GM18909 (cell line): ENCODE results near the gene CLCF1.
"Not testable (repeated sequence)": the region's sequence is repeated elsewhere in the genome, so short reads cannot be mapped to it uniquely, and the experiment has no call there.

Experiments
- ATAC-seq: cut with Tn5 transposase; IDR thresholded peaks from one replicate; pipeline ENCODE4 v1.9.1; 2021; ENCODE audit warnings: mild to moderate bottlenecking; ENCODE audit not compliant: unreplicated experiment, poor library complexity

CLCF1 gene

DNA sequence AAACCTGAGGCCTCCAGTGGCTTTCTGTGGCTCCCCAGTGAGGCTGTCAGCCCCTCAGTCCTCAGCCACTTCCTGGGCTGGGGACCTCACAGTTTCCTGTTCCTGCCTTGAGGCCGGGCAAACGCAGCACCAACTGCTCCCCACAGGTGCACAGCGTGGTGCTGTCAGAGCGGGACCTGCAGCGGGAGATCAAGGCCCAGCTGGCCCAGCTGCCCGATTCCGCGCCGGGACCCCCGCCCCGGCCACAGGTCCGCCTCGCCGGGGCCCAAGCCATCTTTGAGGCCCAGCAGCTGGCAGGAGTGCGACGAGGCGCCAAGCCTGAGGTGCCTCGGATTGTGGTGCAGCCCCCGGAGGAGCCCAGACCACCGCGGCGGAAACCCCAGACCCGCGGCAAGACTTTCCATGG is 35.9 kb upstream of the CLCF1 start:
- peak; percentile 54 for ATAC-seq

DNA sequence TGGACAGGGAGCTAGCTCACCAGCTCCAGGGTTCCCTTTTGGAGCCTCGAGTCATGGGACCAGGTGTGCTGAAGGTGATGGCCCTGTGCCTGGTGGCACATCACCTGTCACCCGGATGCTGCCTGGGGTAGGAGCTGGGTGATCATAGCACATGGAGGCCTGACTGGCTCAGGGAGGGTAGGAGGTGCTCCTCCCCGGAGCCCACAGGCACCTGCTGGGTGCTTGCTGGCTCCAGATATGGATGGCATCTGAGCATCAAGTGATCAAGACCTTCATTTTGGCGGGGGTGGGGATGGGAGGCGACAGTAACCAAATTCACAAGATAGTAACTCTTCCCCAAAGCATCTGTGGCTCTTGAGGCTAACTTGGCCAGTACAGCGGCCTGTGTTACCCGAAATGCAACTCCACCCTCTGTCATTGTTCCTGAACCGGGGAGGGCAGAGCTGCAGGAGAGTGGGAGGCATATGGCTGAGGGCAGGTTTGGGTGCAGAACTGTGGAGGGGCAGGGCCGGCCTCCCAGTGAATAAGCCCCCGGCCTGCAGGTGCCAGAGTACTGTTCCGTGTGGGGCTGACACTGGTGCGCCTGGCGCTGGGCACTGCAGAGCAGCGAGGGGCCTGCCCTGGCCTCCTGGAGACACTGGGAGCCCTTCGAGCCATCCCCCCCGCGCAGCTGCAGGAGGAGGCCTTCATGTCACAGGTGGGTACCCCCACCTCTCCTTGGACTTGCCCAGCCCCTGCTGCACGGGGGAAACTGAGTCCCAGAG is 35.2 kb upstream of the CLCF1 start:
- ATAC-seq = no peak

DNA sequence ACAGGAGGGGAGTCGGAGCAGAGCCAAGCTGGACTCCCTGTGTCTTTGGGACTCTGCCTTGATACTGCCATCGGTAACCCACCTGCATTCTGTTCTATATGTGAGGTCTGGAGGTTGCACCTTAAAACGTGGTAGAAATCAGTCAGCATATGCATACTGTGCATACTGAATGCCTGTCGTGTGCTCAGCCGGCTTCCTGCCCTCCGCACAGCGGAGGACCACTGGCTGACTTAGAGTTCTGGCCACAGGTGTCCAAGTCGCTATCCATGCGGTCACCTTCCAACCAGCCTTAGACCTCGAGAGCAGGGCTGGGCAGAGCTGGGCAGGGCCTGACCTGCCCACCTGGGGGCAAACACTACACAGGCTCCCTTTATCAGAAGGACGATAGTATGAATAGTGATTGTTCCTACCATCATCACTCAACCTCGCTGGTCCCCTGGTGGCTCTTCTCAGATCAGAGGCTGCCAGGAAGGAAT is 34.3 kb upstream of the CLCF1 start:
- no peak for ATAC-seq

DNA sequence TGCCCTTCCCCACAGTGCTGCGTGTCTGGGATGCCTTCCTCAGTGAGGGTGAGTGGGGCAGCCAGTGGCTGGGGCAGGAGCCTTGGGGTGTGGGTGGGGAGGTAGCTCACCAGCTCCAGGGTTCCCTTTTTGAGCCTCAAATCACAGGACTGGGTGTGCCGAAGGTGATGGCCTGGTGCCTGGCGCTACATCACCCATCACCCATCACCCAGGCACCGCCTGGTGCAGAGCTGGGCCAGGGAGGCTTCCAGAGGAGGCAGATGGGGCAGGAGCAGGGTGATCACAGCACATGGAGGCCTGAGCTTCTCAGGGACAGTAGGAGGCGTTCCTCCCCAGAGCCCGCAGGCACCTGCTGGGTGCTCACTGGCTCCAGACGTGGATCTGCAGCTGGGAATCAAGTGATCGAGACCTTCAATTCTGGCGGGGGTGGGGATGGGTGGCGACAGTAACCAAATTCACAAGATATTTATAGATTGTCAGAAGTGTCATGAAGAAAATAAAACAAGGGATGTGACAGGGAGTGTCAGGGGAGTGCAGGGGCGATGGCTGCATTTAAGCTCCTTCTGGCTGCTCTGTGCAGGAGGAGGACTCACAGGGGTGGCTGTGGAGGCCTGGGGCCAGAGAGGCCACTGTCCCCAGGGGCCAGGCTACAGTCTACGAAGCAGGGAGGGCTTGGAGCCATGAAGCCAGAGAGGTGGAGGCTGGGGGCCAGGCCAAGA is 33.7 kb upstream of the CLCF1 start:
- ATAC-seq = no peak

DNA sequence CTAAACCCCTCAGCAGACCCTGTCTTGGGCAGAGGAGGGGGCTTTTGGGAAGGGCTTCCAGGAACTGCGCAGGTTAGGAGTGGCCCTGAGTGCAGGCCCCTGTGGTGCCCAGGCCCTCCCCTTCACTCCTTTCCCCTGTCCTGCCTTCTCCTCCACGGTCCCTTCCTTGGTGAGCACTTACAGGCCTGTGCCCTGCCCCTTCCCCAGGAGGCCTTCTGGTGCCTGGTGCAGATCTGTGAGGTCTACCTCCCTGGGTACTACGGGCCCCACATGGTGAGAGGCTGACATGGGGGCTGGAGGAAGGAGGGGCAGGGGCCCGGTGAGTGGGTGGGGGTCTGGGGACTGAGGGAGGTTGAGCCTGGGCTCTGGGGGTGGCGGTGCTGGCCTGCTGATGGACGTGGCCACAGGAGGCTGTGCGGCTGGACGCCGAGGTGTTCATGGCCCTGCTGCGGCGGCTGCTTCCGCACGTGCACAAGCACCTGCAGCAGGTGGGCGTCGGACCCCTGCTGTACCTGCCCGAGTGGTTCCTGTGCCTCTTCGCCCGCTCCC is 33.1 kb upstream of the CLCF1 start:
- no peak for ATAC-seq

DNA sequence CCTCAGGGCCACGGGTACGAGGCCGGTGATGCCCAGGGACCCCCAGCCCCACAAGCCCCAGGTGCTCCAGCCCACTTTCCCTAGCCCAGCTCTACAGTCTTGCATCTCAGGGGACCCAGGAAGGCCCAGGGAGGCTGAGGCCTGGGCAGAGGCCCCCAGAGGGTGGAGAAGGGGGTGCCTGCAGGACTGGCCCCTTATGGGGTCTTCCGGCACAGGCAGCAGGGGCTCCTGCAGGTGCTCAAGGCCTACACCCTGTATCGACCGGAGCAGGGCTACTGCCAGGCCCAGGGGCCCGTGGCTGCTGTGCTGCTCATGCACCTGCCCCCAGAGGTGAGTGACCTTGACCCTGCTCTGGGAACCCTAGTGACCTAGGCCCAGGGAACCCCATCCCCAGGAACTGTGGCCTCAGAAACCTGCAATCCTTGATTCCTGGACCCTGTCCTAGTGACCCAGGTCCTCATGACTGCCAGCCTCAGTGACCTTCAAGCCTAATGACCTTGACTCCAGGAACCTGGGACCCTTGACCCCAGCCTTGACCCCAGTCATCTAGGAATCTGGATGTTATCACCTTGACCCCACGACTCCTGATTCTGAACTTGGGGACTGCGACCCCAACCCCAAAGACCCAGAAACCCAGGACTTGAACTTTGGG is 32.4 kb upstream of the CLCF1 start:
- no peak for ATAC-seq

DNA sequence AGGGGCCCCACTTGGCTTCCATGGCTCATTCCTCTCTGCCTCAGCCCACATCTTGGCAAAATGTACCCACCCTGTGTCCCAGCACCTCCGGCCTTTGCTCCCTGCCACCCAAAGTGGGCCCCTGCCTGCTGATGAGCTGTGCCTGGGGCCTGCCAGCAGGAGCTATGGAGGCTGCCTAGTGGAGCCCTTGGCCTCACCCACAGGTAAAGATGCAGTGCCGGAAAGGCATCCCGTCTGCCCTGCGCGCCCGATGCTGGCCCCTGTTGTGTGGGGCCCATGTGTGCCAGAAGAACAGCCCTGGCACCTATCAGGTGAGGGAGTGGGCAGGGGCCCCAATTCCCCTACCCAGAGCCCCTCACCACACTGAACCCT is 31.8 kb upstream of the CLCF1 start:
- ATAC-seq = no peak

DNA sequence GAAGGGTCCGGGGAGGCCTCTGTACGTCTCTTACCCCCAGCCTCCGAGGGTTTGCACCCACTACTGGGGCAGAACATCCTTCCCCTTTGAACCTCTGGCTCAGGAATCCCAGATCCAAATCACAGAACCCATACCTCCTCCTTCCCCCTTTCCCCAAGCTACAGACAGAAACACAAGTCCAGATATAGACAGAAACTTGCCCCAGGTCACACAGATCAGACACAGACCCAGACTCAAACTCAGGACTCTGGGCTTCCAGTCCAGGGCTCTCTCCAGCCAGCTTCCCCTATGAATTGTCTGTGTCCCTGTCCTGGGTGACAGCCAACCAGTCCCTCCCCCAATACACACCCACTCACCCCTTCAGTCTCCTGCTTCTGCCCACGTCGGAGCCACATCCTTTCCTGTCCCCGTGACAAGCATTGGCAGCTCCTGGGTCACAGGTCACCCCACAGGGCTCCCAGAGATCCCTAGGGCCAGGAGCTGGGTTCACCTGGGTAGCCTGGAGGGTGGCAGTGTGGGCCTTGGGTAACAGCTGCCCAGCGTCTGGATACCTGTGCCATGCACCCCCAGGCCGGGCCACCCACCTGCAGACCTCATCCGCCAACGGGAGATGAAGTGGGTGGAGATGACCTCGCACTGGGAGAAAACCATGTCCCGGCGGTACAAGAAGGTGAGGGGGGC is 31.3 kb upstream of the CLCF1 start:
- ATAC-seq = no peak

DNA sequence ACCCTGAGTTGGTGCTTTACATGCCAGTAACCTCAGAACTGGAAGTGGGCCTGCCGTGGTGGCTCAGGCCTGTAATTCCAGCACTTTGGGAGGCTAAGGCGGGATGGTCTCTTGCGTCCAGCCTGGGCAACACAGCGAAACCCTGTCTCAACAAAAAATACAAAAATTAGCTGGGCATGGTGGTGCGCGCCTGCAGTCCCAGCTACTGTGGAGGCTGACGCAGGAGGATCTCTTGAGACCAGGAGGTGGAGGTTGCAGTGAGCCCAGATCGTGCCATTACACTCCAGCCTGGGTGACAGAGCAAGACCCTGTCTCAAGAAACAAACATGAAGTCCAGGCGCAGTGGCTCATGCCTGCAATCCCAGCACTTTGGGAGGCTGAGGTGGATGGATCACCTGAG is 29.7 kb upstream of the CLCF1 start:
- ATAC-seq = not testable (repeated sequence)

DNA sequence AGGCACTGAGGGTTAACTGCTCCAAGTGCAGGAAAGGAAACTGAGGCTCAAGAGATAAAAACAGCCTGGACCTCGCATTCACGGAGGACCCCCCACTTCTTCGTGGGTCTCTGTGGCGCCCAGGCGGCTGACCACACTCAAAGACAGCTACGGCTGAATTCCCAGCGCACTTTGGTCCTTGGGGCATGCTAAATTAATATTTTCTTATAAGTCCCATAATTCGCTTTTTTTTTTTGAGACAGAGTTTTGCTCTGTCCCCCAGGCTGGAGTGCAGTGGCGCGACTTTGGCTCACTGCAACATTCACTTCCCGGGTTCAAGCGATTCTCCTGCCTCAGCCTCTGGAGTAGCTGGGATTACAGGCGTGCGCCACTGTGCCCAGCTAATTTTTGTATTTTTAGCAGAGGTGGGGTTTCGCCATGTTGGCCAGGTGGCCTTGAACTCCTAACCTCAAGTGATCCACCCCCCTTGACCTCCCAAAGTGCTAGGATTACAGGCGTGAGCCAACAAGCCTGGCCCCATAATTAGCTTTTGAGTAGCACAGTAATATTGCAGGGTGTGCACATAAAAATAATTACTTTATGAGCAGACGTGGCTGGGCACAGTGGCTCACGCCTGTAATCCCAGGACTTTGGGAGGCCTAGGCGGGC is 28.9 kb upstream of the CLCF1 start:
- peak; percentile 5 for ATAC-seq

DNA sequence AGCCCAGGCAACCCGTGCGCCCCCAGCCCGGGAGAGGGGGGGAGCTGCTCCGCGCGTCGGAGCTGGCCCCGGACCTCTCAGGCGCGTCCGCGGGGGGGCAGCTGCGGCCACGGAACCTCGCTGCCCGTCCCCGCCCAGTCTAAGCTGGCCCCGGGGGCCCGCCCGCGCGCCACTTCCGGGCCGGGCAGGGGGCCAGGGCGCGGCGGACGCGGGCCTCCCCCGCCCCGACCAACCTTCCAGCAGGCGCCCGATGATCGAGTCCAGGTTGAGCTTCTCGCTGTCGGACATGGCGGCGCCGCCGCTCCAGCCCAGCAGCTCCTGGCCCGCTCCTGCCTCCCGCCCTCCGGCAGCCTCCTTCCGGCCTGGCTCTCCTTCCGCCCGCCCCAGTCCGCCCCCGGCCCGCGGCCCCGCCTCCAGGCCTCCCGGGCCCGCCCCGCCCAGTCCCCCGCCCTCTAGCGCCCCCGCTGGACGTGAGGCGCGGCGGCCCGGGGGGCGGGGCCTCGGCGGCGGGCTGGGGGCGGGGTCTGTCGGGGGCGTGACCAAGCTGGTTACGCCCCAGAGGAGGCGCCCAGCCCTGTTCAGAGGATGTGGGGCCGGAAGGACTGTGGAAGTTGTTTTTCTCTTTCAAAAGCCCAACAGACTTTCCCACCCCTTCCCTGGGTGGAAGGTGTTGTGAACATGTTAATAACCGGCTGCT is 28.2 kb upstream of the CLCF1 start, which contains the start of gene PPP1CA:
Gene PPP1CA (minus strand): TSS at position 364 of the 697 bp plus-strand sequence. CDS start 76 bp downstream, at position 288.
- ATAC-seq = peak; percentile 63

DNA sequence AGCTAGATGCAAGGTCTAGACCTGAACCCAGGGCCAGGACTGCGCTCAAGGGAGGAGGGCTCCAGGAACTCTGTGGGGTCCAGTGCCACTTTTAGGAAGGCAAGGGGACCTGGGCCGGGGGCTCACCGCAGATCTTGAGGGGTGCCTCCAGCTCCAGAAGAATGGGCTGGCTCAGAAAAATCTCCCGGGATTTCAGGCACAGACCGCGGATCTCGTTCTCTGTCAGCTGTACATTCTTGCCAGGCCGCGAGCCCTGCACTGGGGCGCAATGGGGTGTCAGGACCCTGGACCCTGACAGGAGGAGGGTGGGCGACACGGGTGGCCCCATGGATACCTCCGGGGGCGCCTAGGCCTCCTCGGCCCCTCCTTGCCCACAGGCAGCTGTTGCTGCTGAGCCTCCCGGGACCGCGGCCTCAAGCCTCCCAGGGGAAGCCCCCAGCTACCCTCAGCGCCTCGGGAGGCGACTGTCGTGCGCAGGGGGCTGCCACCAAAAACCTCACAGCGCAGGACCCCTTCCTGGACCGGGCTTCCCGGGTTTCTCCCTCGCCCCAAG is 27.6 kb upstream of the CLCF1 start:
- ATAC-seq = no peak

DNA sequence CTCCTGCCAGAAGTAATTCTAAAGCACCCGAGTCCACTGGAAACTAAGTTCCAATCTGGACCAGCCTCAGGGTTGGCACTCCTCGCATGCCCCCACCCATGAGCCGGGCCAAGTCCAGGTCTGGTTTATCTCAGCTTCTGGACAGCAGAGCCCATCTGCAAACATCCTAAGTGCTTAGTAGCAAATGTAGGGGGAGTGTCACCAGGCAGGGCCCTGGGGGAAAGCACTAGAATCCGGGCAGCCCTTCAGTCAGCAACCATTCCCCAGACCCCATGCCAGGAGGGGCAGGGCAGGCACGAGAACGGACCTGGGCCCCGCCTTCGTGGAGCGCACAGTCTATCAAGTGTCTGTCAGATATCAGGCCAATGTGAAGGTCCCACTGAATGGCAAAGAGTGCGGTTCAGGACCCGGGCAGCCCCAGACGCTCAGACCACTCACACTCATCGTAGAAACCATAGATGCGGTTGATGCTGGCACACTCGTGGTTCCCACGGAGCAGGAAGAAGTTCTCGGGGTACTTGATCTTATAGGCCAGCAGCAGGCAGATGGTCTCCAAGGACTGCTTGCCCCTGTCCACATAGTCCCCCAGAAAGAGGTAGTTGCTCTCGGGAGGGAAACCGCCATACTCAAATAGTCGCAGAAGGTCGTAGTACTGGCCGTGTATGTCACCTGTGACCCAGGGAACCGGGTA is 27.0 kb upstream of the CLCF1 start:
- ATAC-seq = no peak

DNA sequence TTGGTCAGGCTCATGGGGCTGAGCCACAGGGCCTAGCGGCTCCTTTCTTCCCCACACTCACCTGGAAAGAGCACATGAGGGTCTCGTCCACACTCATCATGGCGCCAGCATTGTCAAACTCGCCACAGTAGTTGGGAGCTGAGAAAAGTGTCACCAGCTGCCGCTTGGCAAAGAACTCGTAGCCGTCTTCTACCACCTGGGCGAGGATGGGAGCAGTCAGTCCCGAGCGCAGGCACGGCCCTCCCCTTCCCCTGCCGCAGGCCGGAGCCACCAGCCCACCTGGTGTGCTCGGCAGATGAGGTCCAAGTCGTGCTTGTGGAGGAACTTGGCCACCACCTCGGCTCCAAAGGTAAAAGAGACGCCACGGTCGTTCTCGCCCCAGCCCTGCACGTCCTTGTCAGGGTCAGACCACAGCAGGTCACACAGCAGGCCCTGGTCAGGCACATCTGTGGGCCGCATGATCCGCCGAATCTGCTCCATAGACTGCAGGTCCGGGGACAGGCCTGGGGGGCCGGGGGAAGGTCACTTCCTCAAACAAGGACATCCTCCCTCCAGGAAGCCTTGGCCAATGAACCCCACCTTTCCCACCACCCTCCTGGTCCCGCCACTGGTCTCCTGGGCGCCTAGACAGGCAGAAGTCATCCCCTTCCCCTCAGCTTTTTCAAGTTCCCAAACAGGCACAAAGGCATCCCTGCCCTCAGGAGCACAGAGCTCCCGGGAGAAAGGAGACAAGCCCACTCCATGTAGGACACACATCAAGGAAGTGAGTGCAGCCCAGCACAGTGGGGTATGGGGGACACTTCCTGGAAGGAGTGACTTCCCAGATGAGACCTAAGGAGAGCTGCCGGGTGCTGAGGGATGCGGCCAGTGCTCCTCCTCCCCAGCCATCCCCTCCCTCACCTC is 25.5 kb upstream of the CLCF1 start:
- ATAC-seq = no peak

DNA sequence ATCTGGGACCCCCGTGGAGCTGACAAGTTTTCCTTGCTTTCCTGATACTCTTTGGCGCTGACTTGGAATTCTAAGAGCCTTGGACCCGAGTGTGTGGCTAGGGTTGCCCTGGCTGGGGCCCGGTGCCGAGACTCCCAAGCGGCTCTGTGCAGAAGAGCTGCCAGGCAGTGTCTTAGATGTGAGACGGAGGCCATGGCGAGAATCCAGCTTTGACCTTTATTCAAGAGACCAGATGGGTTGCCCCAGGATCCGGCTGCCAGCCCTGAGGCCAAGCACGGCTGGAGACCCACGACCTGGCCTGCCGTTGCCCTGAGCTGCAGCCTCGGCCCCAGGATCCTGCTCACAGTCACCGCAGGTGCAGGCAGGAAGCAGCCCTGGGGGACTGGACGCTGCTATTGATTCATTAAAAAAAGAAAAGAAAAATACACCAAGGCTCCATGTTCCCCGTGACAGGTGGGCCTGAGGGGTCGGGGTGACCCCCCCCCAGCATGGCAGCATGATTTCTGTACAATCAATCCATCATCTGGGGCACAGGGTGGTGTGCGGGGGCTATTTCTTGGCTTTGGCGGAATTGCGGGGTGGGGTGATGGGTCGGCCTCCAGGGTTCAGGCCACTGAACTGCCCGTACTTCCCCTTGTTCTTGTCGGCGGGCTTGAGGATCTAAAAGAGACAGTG is 24.7 kb upstream of the CLCF1 start:
- no peak for ATAC-seq

DNA sequence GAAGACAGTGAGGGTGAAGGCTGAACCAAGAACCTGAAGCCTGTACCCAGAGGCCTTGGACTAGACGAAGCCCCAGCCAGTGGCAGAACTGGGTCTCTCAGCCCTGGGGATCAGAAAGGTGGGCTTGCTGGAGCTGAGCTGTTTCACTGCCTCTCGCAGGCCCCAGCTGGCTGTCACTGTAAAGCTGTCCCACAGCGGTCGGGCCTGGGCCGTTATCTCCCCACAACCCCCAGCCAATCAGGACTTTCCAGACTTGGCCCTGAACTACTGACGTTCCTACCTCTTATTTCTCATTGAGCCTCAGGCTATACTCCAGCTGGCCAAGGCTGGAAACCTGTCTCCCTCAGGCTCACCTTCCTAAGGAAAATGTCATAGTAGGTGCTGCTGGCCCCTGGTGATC is 24.1 kb upstream of the CLCF1 start:
- no peak for ATAC-seq
